ENCODE measurements around the gene MT1B.

- no peak for TF ChIP-seq CTCF (IDR thresholded peaks at IDR 0.05; ENCODE audit: low read length)
- TF ChIP-seq EZH2 (IDR thresholded peaks at IDR 0.05; ENCODE audit: borderline replicate concordance, low read length), result no peak
Observed at GRCh38 chr16:56701534-56701933, 49.8 kb downstream of the MT1B start.
